ENCODE data around the gene SEC16B.

- TF ChIP-seq CEBPB (tag; IDR thresholded peaks at IDR 0.05) (no peak), ZNF398 (CRISPR knock-in tag; IDR thresholded peaks at IDR 0.05) (no peak), SMARCC2 (IDR thresholded peaks at IDR 0.05; ENCODE audit: low read depth) (no peak), CBFA2T2 (conservative IDR thresholded peaks at IDR 0.05) (no peak), CEBPZ (IDR thresholded peaks at IDR 0.05; ENCODE audit: borderline replicate concordance, low read depth, low read length) (no peak), SMARCE1 (IDR thresholded peaks at IDR 0.05) (no peak)
Observed at GRCh38 chr1:177953549-177953948, 16.3 kb downstream of the SEC16B start.

Data from K562 (cell line).